WTC11 (cell line): Measurements from ENCODE around the gene CACNG1. TPM values are rescaled to one million over a fixed set of nuclear protein-coding genes. Genes with fewer than 3 reads are reported as not detected.

Source experiments
- ATAC-seq: fragments of 200-7000 bp; cut with Tn5 transposase; 2 replicates; pipeline ENCODE4 v1.10.0; 2021; ENCODE audit warnings: mild to moderate bottlenecking, moderate library complexity
- CTCF ChIA-PET: fragments of 300-600 bp; sonication (Branson Sonifier 250); formaldehyde crosslinking; loops from one replicate; lab custom pipeline; 2021; ENCODE audit warnings: antibody characterized with exemption; lab: Charles Lee
- POLR2A ChIA-PET: fragments of 350-600 bp; sonication (Branson Sonifier 250); formaldehyde crosslinking; loops from one replicate; lab custom pipeline; 2021; ENCODE audit warnings: antibody characterized with exemption; lab: Charles Lee
- DNase-seq: peaks from one replicate; pipeline ENCODE4 v3.0.0; 2021; ENCODE audit warnings: low spot score
- H3K27ac Mint-ChIP-seq: 2 replicates; pipeline ENCODE4 v1.8.0; 2021; ENCODE audit warnings: mixed read lengths
- H3K27me3 Mint-ChIP-seq: 2 replicates; pipeline ENCODE4 v1.8.0; 2021; ENCODE audit warnings: low read depth, mild to moderate bottlenecking, moderate library complexity, mixed read lengths
- H3K36me3 Mint-ChIP-seq: 2 replicates; pipeline ENCODE4 v1.8.0; 2021; ENCODE audit warnings: mixed read lengths
- H3K4me1 Mint-ChIP-seq: 2 replicates; pipeline ENCODE4 v1.8.0; 2022; ENCODE audit warnings: mixed read lengths
- H3K4me3 Mint-ChIP-seq: 2 replicates; pipeline ENCODE4 v1.8.0; 2021; ENCODE audit warnings: mild to moderate bottlenecking, moderate library complexity, mixed read lengths
- H3K9me3 Mint-ChIP-seq: 2 replicates; pipeline ENCODE4 v1.8.0; 2021; ENCODE audit warnings: mixed read lengths
- ATF2 ChIP-seq: sonication (generic); formaldehyde crosslinking; IDR thresholded peaks from 2 replicates; pipeline ENCODE4 v1.8.1; 2022; ENCODE audit warnings: low read depth, missing genetic modification reagents, borderline replicate concordance
- ATF6 ChIP-seq: sonication (generic); formaldehyde crosslinking; IDR thresholded peaks from 2 replicates; pipeline ENCODE4 v1.8.1; 2023; ENCODE audit warnings: mild to moderate bottlenecking, missing genetic modification reagents
- ELF4 ChIP-seq: sonication (generic); formaldehyde crosslinking; IDR thresholded peaks from 2 replicates; pipeline ENCODE4 v1.8.1; 2022; ENCODE audit warnings: low read depth, mild to moderate bottlenecking, moderate library complexity, missing genetic modification reagents
- EMX1 ChIP-seq: fragments of 250-450 bp; sonication (Bioruptor Pico); IDR thresholded peaks from 2 replicates; pipeline ENCODE4 v1.8.0; 2021; ENCODE audit warnings: mild to moderate bottlenecking
- FOXK1 ChIP-seq: sonication (generic); formaldehyde crosslinking; IDR thresholded peaks from 2 replicates; pipeline ENCODE4 v1.8.0; 2022; ENCODE audit warnings: mild to moderate bottlenecking, moderate library complexity, missing genetic modification reagents
- FOXP4 ChIP-seq: sonication (generic); formaldehyde crosslinking; IDR thresholded peaks from 2 replicates; pipeline ENCODE4 v1.8.0; 2022; ENCODE audit warnings: mild to moderate bottlenecking, missing genetic modification reagents
- GRHL2 ChIP-seq: fragments of 250-450 bp; sonication (Bioruptor Pico); IDR thresholded peaks from 2 replicates; pipeline ENCODE4 v1.8.0; 2022; ENCODE audit warnings: mild to moderate bottlenecking, moderate library complexity; ENCODE audit not compliant: insufficient replicate concordance, severe bottlenecking
- GTF2I ChIP-seq: fragments of 250-450 bp; sonication (Bioruptor Pico); conservative IDR thresholded peaks from 2 replicates; pipeline ENCODE4 v1.4.0; 2021; ENCODE audit warnings: mild to moderate bottlenecking
- HMGXB4 ChIP-seq: sonication (generic); formaldehyde crosslinking; IDR thresholded peaks from 2 replicates; pipeline ENCODE4 v1.8.1; 2023; ENCODE audit warnings: mild to moderate bottlenecking, moderate library complexity, missing genetic modification reagents
- MXD4 ChIP-seq: fragments of 250-450 bp; sonication (Bioruptor Pico); IDR thresholded peaks from 2 replicates; pipeline ENCODE4 v1.8.0; 2021; ENCODE audit warnings: mild to moderate bottlenecking, moderate library complexity, borderline replicate concordance
- NR1H2 ChIP-seq: sonication (generic); formaldehyde crosslinking; IDR thresholded peaks from 2 replicates; pipeline ENCODE4 v1.9.0; 2021; ENCODE audit warnings: mild to moderate bottlenecking, moderate library complexity, missing genetic modification reagents
- PRDM15 ChIP-seq: sonication (generic); formaldehyde crosslinking; IDR thresholded peaks from 2 replicates; pipeline ENCODE4 v1.8.0; 2022; ENCODE audit warnings: missing genetic modification reagents
- SMAD3 ChIP-seq: sonication (generic); formaldehyde crosslinking; IDR thresholded peaks from 2 replicates; pipeline ENCODE4 v1.8.0; 2022; ENCODE audit warnings: missing genetic modification reagents, mild to moderate bottlenecking, borderline replicate concordance
- SP1 ChIP-seq: sonication (generic); formaldehyde crosslinking; conservative IDR thresholded peaks from 2 replicates; pipeline ENCODE4 v1.8.1; 2022; ENCODE audit warnings: missing genetic modification reagents
- TEAD4 ChIP-seq: sonication (generic); formaldehyde crosslinking; IDR thresholded peaks from 2 replicates; pipeline ENCODE4 v1.8.0; 2022; ENCODE audit warnings: mild to moderate bottlenecking, missing genetic modification reagents
- ZNF396 ChIP-seq: fragments of 250-450 bp; sonication (Bioruptor Pico); IDR thresholded peaks from 2 replicates; pipeline ENCODE4 v1.8.0; 2021; ENCODE audit warnings: mild to moderate bottlenecking, moderate library complexity, borderline replicate concordance
- ZNF425 ChIP-seq: fragments of 250-450 bp; sonication (Bioruptor Pico); conservative IDR thresholded peaks from 2 replicates; pipeline ENCODE4 v1.9.0; 2021; ENCODE audit warnings: mild to moderate bottlenecking
- ZNF532 ChIP-seq: fragments of 250-450 bp; sonication (Bioruptor Pico); IDR thresholded peaks from 2 replicates; pipeline ENCODE4 v1.9.0; 2021; ENCODE audit warnings: mild to moderate bottlenecking, borderline replicate concordance
- total RNA-seq: library from RNA; stranded (reverse); gene quantifications from 3 replicates; pipeline ENCODE4 v1.2.3, GENCODE V29; 2021

The CACNG1 gene
- total RNA-seq, 1 experiment from 2014 or later, result not detected

- Mint-ChIP-seq H3K36me3 (no peaks in the 10 kb centered on the region), H3K4me1 (no peaks in the 10 kb centered on the region), H3K27me3 (no peaks in the 10 kb centered on the region; the same call in 1 of the 2 replicates), H3K27ac (no peak overlapping the region), H3K9me3 (no peaks in the 10 kb centered on the region), H3K4me3 (no peak overlapping the region)
- ATAC-seq (no peak), DNase-seq (no peak)
- TF ChIP-seq MXD4 (no peak), HMGXB4 (no peak), FOXK1 (no peak), ATF2 (no peak), ATF6 (CRISPR knock-in tag) (no peak), FOXP4 (CRISPR knock-in tag) (no peak), SMAD3 (CRISPR knock-in tag) (no peak), GRHL2 (CRISPR knock-in tag) (no peak), ZNF532 (no peak), NR1H2 (CRISPR knock-in tag) (no peak), SP1 (CRISPR knock-in tag) (no peak)
- POLR2A ChIA-PET, result no interaction called here
- CTCF ChIA-PET, result no interaction called here
Observed at GRCh38 chr17:66995944-66996343, 48.4 kb upstream of the CACNG1 start.

- Mint-ChIP-seq H3K4me1 (no peaks in the 10 kb centered on the region), H3K4me3 (no peak overlapping the region), H3K27me3 (peaks cover 5% of the 10 kb centered on the region; the same call in 1 of the 2 replicates), H3K9me3 (peaks cover 7% of the 10 kb centered on the region), H3K36me3 (no peaks in the 10 kb centered on the region), H3K27ac (no peak overlapping the region)
- ATAC-seq (no peak), DNase-seq (no peak)
- CTCF ChIA-PET, result no interaction called here
- POLR2A ChIA-PET, result no interaction called here
- TF ChIP-seq EMX1 (CRISPR knock-in tag) (no peak), PRDM15 (CRISPR knock-in tag) (no peak), TEAD4 (no peak), ZNF396 (CRISPR knock-in tag) (no peak), ZNF425 (CRISPR knock-in tag) (no peak), ELF4 (CRISPR knock-in tag) (no peak), MXD4 (no peak), GTF2I (no peak)
Observed at GRCh38 chr17:66996926-66997325, 47.4 kb upstream of the CACNG1 start.
